GM18951 (cell line): Measurements from ENCODE around the gene CEPT1.
"Not testable (repeated sequence)": the region's sequence is repeated elsewhere in the genome, so short reads cannot be mapped to it uniquely, and the experiment has no call there.

Experiments used
- POLR2A ChIP-seq: IDR thresholded peaks from 4 replicates; pipeline ENCODE4 v1.6.1; 2011; ENCODE audit warnings: mild to moderate bottlenecking; ENCODE audit not compliant: insufficient read length, insufficient read depth; ENCODE audit errors: extremely low read depth
- in situ Hi-C: fragments of 300-500 bp; cut with MboI; formaldehyde crosslinking; loops from one replicate; pipeline ENCODE4 v1.12.0; 2022; ENCODE audit warnings: low sequenced_read_pairs, mixed read lengths, inconsistent platforms; ENCODE audit not compliant: unreplicated experiment

The CEPT1 gene

DNA sequence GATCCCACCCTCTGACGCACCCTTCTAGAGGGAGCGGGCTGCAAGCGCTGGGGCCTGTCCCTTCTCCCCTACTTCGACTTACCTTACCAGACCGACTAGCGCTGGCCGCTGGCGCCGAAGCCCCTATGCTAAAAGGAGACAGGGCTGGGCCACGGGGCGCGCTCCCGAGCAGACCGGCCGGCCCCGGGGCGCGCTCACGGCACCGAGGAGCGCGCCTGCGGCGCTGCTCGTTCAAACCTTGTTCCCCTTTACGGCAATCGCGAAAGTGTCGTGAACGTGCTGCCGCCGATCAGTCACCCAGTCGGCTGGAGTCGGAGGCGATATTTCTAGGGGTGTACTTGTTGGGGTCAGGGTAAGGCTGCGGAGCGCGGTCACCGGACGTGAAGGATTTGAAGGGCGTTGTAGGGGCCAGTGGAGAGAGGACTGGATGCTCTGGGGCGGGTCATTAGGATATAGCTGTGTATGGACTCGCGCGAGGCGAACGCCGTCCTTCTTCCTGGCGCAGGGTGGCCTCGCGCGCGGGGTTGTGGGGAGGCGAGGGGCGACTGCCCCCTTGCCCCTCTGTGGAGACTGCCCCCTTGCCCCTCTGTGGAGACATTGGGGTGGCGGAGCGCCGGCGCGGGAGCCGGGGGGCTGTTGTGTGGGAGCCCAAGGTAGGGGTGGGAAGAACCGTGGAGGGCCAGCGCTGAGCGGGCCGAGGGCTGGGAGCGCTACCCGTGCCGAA lies at the start of gene CEPT1, which contains the start of gene DRAM2:
Gene CEPT1, plus strand, starts transcription at position 268 of the 724 bp plus-strand sequence. CDS start 7,492 bp downstream, outside the sequence.
Gene DRAM2, minus strand, starts transcription at position 138 of the 724 bp plus-strand sequence. CDS start 8,539 bp downstream, outside the sequence.
- in situ Hi-C loops, result no loop called here
- peak; percentile 83 for TF ChIP-seq POLR2A

DNA sequence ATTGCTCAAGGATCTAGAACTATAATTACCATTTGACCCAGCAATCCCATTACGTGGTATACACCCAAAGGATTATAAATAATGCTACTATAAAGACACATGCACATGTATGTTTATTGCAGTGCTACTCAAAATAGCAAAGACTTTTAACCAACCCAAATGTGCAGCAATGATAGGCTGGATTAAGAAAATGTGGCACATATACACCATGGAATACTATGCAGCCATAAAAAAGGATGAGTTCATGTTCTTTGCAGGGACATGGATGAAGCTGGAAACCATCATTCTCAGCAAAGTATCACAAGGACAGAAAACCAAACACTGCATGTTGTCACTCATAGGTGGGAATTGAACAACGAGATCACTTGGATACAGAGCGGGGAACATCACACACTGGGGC lies 44.6 kb upstream of the CEPT1 start:
- in situ Hi-C loops, result not testable (repeated sequence)

DNA sequence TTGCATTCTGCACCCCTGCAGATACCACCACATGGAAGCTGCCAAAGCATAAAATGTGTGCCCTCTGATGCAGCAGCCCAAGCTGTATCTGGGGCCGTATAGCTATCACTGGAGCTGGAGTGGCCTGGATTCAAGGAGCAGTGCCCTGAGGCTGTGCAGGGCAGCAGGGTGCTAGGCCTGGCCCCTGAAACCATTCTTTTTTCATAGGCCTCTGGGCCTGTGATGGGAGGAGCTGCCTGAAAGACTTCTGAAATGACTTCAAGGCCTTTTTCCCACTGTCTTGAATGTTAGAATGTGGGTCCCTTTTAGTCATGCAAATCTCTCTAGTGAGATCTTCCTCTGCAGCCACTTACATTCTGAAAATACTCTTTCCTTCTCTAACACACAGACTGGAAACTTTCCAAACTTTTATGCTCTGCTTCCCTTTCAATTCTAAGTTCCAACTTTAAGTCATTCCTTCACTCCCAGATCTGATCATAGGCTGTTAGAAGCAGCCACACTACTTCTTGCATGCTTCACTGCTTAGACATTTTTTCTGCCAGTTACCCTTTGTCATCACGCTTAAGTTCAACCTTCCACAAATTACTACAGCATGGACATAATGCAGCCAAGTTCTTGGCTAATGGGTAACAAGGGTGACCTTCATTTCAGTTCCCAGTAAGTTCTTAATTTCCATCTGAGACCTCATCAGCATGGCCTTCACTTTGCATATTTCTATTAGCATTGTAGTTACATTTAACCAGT lies 42.5 kb upstream of the CEPT1 start:
- in situ Hi-C loops, result no loop called here

DNA sequence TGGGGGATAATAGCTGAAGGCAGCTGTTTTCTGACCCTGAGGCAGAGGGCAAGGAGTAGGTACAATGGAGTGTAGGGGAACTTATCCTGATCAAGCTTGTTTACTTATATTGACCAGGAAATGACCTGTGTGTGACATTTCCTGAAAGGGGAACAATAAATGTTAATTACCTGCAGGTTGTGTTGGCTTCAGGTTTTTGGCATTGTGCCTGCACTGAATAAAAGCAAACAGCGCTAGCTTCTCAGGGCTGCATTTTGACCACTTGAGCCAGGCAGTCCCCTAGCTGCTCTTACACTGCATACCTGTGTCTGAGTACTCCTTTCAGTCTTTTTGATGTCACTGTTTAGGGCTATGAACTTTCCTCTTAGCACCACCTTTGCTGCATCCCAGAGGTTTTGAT lies 40.7 kb upstream of the CEPT1 start:
- in situ Hi-C loops, result no loop called here
- no peak for TF ChIP-seq POLR2A

More for the DNA sequence above, 42.5 kb upstream of the CEPT1 start:
- no peak for TF ChIP-seq POLR2A

DNA sequence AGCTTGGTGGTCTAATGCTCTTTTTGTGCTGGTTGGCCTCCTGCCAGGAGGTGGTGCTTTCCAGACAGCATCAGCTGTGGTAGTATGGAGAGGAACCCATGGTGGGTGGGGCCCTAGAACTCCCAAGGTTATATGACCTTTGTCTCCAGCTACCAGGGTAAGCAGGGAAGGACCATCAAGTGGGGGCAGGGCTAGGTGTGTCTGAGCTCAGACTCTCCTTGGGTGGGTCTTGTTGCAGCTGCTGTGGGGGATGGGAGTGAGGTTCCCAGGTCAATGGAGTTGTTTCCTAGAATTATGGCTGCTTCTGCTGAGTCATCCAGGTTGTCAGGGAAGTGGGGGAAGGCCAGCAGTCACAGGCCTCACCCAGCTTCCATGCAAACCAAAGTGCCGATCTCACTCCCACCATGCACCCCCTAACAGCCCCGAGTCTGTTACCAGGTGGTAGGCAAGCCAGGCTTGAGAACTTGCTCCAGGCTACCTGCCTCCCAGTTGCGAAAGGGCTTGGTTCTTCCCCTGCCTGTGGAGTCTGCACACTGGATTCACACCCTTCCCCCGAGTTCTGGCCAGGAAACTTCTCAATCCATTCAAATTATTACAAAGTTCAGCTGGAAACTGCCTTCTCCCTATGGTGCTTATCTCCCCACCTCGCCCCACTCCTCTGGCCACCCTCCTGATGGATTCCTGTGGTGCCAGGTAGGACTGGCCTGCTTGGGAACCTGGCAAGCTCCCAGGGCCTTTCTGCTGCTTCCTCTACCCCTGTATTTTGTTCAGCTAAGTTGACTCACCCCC lies 38.0 kb upstream of the CEPT1 start:
- no peak for TF ChIP-seq POLR2A

DNA sequence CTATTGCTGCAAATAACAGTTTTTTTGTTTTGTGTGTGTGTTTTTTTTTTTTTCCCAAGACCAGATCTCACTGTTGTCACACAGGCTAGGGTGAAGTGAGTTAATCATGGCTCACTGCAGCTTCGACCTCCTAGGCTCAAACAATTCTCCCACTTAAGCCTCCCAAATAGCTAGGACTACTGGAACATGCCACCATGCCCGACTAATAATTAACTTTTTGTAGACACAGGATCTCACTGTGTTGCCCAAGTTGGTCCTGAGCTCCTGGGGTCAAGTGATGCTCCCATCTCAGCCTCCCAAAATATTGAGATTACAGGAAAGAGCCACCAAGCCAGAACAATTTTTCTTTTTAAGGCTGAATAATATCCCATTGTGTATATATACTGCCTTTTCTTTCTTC lies 35.0 kb upstream of the CEPT1 start:
- in situ Hi-C loops, result no loop called here
- TF ChIP-seq POLR2A, result no peak

More for the DNA sequence above, 38.0 kb upstream of the CEPT1 start:
- in situ Hi-C loops, result no loop called here

DNA sequence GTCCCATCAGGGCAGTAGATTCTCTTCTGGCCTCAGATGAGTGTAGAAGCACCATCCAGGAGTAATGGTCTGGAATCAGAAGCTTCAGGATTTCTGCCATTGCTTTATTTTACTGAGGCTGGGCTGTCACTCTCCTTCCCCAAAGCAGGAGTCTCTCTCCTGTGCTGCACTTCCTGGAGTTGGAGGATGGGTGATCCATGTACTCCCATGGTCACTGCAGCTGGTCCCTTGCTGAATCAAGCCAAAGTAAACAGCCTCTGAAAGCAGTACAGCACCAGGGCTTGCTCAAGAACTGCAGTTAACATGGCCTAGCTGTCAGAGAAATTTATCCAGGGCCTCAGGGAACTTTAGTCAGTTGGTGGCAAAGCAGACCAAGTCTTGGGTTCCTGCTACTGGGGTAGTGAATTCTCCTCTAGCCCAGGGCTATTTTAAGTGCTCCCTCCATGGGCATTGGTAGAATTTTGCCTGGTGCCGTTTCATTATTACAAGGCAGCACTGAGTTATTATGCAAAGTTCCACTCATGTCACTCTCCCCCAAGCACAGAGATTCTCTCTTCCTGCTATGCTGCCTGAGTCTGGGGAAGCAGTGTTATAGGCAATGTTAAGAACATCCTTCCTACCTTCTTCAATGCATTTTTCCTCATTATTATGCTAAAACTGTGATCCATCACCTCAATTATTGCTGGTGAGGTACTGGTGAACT lies 29.7 kb upstream of the CEPT1 start:
- in situ Hi-C loops, result no loop called here
- no peak for TF ChIP-seq POLR2A

DNA sequence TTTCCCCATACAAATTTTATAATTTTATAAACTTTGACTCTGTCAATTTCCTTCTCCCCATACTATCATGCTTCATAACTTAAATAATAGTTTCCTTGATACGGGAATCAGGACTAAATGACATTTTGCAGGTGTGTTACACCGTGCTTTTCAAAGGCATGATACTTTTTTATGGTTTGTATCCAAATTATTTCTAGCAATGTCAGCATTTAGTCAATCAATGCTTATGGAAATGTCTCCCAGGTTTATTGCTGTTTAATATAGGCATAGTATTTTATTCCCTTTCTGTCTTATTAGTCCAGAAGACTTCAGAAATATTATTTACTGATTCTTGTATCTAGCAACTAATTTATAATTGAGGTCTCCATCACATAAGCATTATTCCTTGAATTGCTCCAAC lies 23.5 kb upstream of the CEPT1 start:
- in situ Hi-C loops, result no loop called here
- no peak for TF ChIP-seq POLR2A

DNA sequence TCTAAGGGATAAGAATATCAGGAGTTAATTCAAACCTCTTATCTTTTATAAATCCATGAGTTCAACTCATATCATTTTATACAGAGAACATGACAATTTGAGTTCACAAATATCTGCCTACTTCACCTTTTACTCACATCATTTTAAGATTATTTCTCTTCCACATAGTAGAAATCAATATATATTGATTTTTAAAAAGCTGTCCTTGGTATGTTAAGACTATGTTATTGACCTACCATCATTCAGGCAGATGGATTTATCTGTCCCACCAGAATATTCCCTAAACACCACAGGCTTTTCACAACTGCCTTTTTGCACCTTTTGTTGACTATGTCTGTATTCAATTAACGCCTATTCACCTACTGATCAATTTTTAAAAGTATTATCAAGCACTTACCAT lies 13.7 kb upstream of the CEPT1 start:
- no peak for TF ChIP-seq POLR2A
- in situ Hi-C loops, result no loop called here

DNA sequence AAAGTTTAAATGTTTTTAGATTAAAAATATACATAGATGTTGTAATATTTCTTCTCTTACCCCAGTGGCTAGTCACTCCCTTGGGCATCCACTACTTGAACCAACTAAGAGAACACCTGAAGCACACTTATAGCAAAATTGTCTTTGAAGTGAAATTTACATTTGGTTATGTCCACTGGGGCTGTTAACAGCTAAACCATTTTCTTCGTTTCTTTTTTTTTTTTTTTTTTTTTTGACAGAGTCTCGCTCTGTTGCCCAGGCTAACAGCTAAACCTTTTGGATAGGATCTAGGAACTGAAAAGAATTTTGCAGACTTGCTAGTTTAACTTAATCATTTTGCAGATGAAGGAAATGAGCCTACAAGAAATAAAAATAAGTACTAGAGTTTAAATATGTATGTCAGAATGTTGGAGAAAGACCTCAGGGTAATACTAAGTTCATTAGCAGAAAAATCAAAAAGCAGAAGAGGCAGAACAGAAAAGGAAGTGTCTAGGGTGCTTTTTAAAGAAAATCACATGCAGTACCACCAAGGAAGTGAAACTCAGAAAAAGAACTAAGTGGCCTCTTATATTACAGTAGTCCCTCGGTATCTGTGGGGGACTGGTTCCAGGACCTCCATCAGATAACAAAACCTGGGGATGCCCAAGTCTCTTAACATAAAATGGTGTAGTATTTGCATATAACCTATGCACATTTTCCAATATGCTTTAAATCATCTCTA lies 11.9 kb upstream of the CEPT1 start:
- TF ChIP-seq POLR2A, result no peak
- in situ Hi-C loops, result no loop called here

DNA sequence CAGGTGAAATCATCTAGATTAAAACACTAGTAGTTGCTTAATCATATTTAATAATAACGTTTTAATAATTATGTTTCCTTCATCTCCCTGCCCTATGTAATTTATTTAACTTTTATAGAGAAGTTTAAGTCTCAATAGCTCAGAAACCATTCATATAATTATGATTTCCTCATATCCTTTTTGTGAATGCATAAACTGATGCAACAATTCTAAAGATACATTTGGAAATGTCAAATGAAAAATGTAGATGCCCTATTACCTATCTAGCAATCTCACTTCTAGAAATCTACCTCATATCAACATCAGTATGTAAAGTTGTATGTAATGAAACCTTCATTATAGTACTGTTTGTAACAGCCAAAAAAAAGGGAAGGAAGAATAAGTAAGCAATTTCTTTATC lies 10.6 kb upstream of the CEPT1 start:
- no peak for TF ChIP-seq POLR2A
- in situ Hi-C loops, result no loop called here

DNA sequence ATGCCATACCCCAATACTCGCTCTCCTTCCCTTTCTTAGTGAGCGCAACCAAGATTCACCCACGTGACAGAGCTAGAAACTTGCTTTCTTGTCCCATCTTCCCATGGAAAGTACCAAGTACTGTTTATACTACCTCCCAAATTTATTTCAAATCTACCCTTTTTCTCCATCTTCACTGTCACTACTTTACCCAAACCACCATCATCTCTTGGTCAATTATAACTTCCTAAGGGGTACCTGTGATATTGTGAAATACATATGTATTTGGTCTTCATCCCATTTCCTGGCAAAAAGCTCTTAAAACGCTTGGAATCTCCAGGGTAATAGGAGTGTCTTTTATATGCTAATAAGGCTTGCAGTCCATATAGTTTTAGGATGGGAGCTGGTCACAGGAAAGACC lies 8.3 kb upstream of the CEPT1 start:
- TF ChIP-seq POLR2A, result no peak
- in situ Hi-C loops, result no loop called here
